Measurements from ENCODE around the gene CCDC188. TPM values are rescaled to one million over a fixed set of nuclear protein-coding genes. Genes with fewer than 3 reads are reported as not detected.

CCDC188 gene
- total RNA-seq, 2 experiments from 2014 or later: not detected

DNA sequence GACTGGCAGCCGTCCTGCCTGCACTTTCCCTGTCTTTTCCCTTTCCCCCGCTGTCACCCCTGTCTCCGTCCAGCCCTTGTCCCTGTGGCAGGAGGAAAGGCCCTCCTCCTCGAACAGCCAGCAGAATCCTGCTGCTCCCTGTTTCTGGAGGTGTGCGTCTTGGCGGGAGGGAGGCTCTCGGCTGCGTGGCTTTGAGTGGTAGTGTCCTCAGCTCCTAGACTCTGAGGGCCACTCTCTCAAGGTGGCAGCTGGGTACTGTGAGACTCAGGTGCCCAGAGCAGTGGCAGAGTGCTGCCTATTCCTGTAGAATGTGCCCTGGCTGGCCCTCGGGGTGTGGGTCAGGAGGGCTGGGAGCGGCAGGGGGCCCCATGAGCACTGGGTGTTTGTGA lies 44.0 kb downstream of the CCDC188 start:
- ATAC-seq (ENCODE audit: poor library complexity): no peak
- Mint-ChIP-seq H3K27me3 (no peaks in the 10 kb centered on the region), H3K9me3 (no peaks in the 10 kb centered on the region), H3K4me3 (no peak overlapping the region), H3K36me3 (ENCODE audit: low read depth) (peaks cover 59% of the 10 kb centered on the region), H3K4me1 (ENCODE audit: low read depth) (peaks cover 17% of the 10 kb centered on the region), H3K27ac (no peak overlapping the region)
- peaks cover 69% of the 10 kb centered on the region for H3K36me3 ChIP-seq (ENCODE audit: insufficient read depth, low read length)
- H3K4me3 ChIP-seq (ENCODE audit: low read length): no peak overlapping the region
- no peak for DNase-seq
- intact Hi-C loops (cut with DNase I, micrococcal nuclease): loop anchor here in 1 of 2 experiments (10.0 kb wide), 1 partner anchor 812 kb away; the partner anchor contains the start of gene CLTCL1
- POLR2A ChIA-PET: no interaction called here
- TF ChIP-seq, protein P1, sequence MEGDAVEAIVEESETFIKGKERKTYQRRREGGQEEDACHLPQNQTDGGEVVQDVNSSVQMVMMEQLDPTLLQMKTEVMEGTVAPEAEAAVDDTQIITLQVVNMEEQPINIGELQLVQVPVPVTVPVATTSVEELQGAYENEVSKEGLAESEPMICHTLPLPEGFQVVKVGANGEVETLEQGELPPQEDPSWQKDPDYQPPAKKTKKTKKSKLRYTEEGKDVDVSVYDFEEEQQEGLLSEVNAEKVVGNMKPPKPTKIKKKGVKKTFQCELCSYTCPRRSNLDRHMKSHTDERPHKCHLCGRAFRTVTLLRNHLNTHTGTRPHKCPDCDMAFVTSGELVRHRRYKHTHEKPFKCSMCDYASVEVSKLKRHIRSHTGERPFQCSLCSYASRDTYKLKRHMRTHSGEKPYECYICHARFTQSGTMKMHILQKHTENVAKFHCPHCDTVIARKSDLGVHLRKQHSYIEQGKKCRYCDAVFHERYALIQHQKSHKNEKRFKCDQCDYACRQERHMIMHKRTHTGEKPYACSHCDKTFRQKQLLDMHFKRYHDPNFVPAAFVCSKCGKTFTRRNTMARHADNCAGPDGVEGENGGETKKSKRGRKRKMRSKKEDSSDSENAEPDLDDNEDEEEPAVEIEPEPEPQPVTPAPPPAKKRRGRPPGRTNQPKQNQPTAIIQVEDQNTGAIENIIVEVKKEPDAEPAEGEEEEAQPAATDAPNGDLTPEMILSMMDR (IDR thresholded peaks at IDR 0.05): no peak
- H3K27me3 ChIP-seq (ENCODE audit: control insufficient read depth in 1 of 2, insufficient read depth in 2 of 2, low read length in 2 of 2): no peaks in the 10 kb centered on the region
- H3K4me1 ChIP-seq (ENCODE audit: insufficient read depth, low read length): peaks cover 9% of the 10 kb centered on the region
- no peak overlapping the region for H3K27ac ChIP-seq (ENCODE audit: low read depth in 1 of 2, low read length in 2 of 2)
- CTCF ChIA-PET: no interaction called here
- no peaks in the 10 kb centered on the region for H3K9me3 ChIP-seq (ENCODE audit: control insufficient read depth in 1 of 2, insufficient read depth in 1 of 2, low read length in 2 of 2)

DNA sequence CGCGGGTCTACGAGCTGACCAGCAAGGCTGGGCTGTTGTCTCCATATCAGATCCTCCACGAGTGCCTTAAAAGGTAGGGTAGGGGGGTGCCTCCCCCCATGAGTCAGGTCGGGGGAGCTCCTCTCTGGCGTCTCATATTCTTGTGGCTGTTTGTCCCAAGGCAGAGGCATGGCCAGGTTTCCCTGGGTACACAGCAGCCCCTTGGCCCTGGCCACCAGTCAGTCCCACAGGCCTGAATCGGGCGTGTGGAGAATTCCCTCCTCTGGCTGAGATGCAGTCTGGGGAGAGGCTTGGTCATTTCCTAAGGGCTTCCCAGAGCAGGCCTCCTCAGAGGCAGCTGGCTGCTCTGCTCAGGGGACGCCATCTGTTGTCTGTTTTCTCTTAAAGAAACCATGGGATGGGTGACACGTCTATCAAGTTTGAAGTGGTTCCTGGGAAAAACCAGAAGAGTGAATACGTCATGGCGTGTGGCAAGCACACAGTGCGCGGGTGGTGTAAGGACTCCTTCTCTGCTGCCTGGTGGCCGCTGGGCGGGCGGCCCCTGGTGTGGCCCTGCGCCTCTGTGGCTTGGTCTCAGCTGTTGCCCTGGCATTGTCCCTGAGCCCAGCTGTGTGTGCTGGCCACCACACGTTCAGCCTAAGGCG lies 44.5 kb downstream of the CCDC188 start:
- peaks cover 22% of the 10 kb centered on the region for H3K4me1 Mint-ChIP-seq (ENCODE audit: low read depth)
- no peak for ATAC-seq (ENCODE audit: poor library complexity)
- TF ChIP-seq, protein P1 (IDR thresholded peaks at IDR 0.05): no peak

DNA sequence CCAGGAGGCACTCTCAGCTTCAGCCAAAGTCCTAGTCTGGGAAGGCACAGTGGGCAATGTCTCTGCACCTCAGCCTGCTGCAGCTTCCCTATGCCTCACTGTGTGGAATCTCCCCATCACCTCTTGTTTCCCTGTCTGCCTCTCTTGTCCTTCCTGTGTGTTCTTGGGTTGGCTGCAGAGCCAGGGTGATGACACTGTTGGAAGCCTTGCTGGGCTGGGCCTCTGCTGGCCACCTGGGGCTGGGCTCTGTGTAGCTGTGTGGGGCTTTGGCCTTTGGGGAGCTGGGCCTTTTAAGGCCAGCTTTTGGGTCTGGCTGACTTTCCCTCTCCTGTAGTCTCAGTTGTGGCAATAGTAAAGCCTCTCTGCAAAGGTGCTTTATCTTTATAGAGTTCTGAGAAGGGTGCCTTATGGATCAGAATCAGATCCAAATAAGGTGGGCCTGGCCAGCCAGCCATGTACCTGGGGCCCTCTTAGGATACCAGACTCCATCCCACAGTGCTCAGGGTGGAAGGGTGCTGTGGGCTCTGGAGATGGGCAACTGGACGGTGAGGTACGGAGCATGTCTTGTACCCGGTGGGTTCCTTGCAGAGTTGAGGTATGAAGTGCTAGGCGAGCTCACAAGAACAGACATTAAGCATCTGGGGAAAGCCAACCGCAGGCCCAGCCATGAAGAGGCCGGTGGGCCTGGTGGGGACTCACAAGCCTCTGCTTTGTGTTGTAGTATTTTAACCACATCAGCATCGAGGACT lies 45.2 kb downstream of the CCDC188 start:
- TF ChIP-seq, protein P1 (IDR thresholded peaks at IDR 0.05): no peak
- peaks cover 51% of the 10 kb centered on the region for H3K36me3 Mint-ChIP-seq (ENCODE audit: low read depth)
- ChIA-PET POLR2A (interaction anchor here (0.6 to 1.3 kb wide), 2 partner anchors 11 to 66 kb away, joined by 3 read pairs; partner anchors contain the start of gene RANBP1), CTCF (no interaction called here)
- no peaks in the 10 kb centered on the region for H3K27me3 Mint-ChIP-seq
- H3K4me3 Mint-ChIP-seq: no peak overlapping the region
- H3K9me3 ChIP-seq (ENCODE audit: control insufficient read depth in 1 of 2, insufficient read depth in 1 of 2, low read length in 2 of 2): no peaks in the 10 kb centered on the region
- peaks cover 29% of the 10 kb centered on the region for H3K4me1 Mint-ChIP-seq (ENCODE audit: low read depth)
- H3K4me3 ChIP-seq (ENCODE audit: low read length): no peak overlapping the region
- no peak overlapping the region for H3K27ac Mint-ChIP-seq
- intact Hi-C loops (cut with DNase I, micrococcal nuclease): loop anchor here in 1 of 2 experiments (10.0 kb wide), 1 partner anchor 811 kb away; the partner anchor contains the start of gene CLTCL1
- no peaks in the 10 kb centered on the region for H3K27me3 ChIP-seq (ENCODE audit: control insufficient read depth in 1 of 2, insufficient read depth in 2 of 2, low read length in 2 of 2)
- H3K27ac ChIP-seq (ENCODE audit: low read depth in 1 of 2, low read length in 2 of 2): peak overlapping the region in 1 of 2 donors; percentile 31
- peaks cover 61% of the 10 kb centered on the region for H3K36me3 ChIP-seq (ENCODE audit: insufficient read depth, low read length)
- ATAC-seq (ENCODE audit: poor library complexity): no peak
- DNase-seq: no peak
- H3K9me3 Mint-ChIP-seq: no peaks in the 10 kb centered on the region
- peaks cover 10% of the 10 kb centered on the region for H3K4me1 ChIP-seq (ENCODE audit: insufficient read depth, low read length)

More for the DNA sequence above, 44.5 kb downstream of the CCDC188 start:
- H3K27me3 Mint-ChIP-seq: no peaks in the 10 kb centered on the region
- Histone ChIP-seq H3K27me3 (ENCODE audit: control insufficient read depth in 1 of 2, insufficient read depth in 2 of 2, low read length in 2 of 2) (no peaks in the 10 kb centered on the region), H3K4me1 (ENCODE audit: insufficient read depth, low read length) (peaks cover 8% of the 10 kb centered on the region), H3K4me3 (ENCODE audit: low read length) (no peak overlapping the region), H3K36me3 (ENCODE audit: insufficient read depth, low read length) (peaks cover 68% of the 10 kb centered on the region), H3K9me3 (ENCODE audit: control insufficient read depth in 1 of 2, insufficient read depth in 1 of 2, low read length in 2 of 2) (no peaks in the 10 kb centered on the region), H3K27ac (ENCODE audit: low read depth in 1 of 2, low read length in 2 of 2) (no peak overlapping the region)
- ChIA-PET POLR2A (interaction anchor here (0.6 to 1.3 kb wide), 2 partner anchors 10 to 67 kb away, joined by 3 read pairs; partner anchors contain the start of gene RANBP1), CTCF (no interaction called here)
- intact Hi-C loops (cut with DNase I, micrococcal nuclease): loop anchor here in 1 of 2 experiments (10.0 kb wide), 1 partner anchor 812 kb away; the partner anchor contains the start of gene CLTCL1
- H3K27ac Mint-ChIP-seq: no peak overlapping the region
- DNase-seq: no peak
- no peak overlapping the region for H3K4me3 Mint-ChIP-seq
- no peaks in the 10 kb centered on the region for H3K9me3 Mint-ChIP-seq
- peaks cover 55% of the 10 kb centered on the region for H3K36me3 Mint-ChIP-seq (ENCODE audit: low read depth)

All from CD4-positive, alpha-beta T cell (primary cell).